NCI-H345 treated with DMSO at 0.1 percent for 48 hours (cell line): ENCODE results near the gene SAT2.
"Not testable (repeated sequence)": the region's sequence is repeated elsewhere in the genome, so short reads cannot be mapped to it uniquely, and the experiment has no call there.

Experiments
- DNase-seq: peaks from one replicate; lab custom pipeline; 2025; ENCODE audit not compliant: unreplicated experiment; lab: John Stamatoyannopoulos, UW

SAT2 gene

GRCh38 chr17:7627250-7628121, at the start of gene SAT2:
Gene SAT2 (minus strand): TSS chr17:7627821. CDS start chr17:7627635, 186 bp downstream.
- DNase-seq, result peak; percentile 24

DNA sequence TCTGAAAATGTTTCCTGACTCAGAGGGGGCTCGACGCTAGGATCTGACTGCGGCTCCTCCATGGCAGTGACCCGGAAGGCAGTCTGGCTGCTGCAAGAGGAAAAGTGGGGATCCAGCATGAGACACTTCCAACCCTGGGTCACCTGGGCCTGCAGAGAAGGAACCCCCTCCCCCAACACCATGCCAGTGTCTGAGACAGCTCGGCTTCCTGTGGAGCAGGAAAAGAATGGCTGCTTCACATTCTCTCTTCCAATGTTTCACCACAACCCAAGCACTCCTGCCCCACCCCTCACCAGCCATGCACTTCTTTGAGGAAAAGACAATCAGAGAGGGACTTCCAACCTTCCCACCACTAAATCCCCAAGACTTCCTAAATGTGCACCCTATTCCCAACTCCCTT, 48.9 kb upstream of the SAT2 start:
- DNase-seq, result no peak

GRCh38 chr17:7674934-7675333, 47.3 kb upstream of the SAT2 start:
- no peak for DNase-seq

GRCh38 chr17:7673239-7673638, 45.6 kb upstream of the SAT2 start:
- DNase-seq, result no peak

DNA sequence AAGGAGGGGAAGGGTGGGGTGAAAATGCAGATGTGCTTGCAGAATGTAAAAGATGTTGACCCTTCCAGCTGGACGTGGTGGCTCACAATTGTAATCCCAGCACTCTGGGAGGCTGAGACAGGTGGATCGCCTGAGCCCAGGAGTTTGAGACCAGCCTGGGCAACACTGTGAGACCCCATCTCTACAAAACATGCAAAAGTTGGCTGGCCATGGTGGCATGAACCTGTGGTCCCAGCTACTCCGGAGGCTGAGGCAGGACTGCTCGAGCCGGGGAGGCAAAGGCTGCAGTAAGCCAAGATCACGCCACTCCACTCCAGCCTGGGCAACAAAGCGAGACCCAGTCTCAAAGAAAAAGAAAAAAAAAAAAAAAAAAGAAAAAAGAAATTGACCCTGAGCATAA, 40.9 kb upstream of the SAT2 start:
- no peak for DNase-seq

GRCh38 chr17:7667656-7668406, 40.2 kb upstream of the SAT2 start:
- no peak for DNase-seq

GRCh38 chr17:7656958-7657609, 29.5 kb upstream of the SAT2 start:
- DNase-seq, result no peak

DNA sequence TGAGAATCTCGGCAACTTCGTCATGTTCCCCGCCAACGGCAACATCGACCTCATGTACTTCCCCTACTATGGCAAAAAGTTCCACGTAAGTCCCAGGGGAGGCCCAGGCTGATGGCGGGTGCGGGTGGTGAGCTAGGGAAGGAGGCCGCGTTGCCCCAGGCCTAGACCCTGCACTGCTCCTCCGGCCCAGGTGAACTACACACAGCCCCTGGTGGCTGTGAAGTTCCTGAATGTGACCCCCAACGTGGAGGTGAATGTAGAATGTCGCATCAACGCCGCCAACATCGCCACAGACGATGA, 27.9 kb upstream of the SAT2 start:
- no peak for DNase-seq

GRCh38 chr17:7654832-7655540, 27.4 kb upstream of the SAT2 start:
- no peak for DNase-seq

DNA sequence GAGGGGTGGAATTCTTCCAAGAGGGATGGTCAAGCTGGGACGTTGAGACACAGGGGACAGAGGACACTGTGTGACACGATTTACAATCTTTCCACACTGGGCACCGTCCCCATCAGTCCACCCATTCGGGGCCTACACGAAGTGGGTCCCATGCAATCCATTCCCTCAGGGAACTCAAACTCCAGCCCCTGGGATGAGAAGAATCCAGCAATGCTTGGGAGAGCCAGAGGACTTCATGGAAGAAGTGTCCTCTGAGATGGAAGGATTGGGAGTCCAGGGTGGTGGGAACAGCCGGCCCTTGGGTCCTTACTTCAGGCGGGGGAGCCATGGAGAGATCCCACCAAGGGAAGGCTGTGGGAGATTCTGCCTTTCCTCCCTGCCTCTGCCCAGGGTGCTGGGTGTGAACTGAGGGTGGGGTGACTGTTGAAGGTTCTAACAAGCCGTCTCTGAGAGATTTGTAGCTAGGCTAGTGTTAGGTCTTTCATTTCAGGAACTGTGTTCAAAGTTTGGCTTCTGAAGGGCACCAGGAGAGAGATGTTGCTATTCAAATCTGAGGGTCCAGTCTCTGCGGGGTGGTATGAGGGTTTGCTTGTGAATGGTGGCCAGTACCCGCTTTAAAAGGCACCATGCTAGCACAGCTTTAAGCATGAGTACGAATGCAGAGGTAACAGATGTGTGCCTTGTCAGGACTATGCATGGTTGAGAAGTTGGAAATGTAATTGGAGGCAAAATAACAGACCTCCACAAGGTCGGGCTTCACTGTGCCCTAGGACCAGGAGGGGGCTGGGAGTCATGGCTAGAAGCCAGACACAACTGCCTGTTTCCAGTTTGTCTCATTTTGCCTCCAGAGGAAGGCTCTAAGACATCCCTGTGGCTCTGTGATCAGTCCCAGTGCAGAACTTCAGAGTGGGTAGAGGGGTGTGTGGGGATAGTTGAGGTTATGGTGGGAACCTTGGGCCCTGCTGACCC, 25.1 kb upstream of the SAT2 start:
- DNase-seq, result no peak

DNA sequence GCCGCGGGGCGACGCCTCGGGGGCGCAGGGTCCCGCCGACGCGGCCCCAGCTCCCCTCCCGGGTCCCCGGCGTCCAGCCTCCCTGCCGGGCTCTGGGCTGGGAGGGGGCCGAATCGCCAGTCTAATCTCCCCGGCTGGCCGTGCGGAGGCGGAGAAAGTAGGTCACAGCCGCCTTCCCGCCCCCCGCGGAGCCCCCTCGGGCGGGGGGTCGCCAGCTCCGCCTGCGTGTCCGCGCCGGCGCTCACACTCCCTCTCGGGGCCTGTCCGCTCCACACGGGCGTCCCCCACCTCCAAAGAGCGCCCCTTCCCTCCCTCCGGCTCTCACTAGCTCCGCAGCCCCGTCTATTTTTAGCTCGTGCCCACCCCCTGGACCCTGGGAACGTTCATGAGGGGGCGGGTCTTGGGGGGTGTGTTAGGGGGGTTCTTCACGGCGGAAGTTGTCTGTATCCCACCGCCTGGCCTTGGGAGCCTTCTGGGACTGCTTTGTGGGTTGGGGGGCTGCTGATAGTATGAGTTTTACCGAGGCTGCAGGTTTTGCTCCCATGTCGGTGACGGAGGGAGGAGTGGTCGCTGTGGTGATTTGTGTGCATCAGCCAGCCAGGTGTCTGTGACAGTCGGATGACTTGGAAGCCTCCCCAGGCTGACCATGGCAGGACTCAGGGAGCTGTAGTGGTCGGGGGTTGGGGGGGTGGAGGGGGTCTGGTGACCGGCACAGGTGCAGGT, 24.2 kb upstream of the SAT2 start:
- no peak for DNase-seq

GRCh38 chr17:7651097-7651664, 23.6 kb upstream of the SAT2 start:
- DNase-seq, result no peak

DNA sequence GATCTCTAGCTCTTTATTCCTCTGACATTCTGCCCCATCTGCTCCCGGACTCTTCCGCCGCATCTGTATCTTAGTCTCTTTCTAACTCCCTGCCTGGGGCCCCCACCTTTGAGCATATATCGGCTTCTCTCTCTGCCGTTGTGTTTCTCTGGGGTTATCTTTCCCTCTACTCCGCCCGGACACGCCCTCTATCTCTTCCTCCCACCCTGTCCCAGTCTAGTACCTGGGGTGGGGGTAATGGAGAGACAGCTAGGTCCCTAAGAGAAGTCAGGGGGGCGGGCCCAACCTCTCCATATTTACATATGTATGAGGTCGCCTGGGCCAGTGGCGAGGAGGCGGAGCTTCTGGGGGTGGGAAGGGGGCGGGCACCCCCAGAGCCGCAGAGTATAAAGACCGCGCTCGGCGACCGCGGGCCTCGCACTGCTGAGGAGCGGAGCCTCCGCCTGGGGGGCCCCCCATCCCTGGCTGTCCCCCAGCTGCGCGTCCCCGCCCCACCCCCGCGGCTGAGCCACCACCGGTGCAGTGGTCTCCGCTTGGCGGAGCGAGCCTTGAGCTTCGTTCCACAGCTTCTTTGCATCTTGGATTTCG, 23.0 kb upstream of the SAT2 start, which contains the start of gene ATP1B2:
TSS of gene ATP1B2 (plus strand) at position 418 of the 588 bp plus-strand sequence. CDS start 593 bp downstream, outside the sequence.
- peak; percentile 32 for DNase-seq

DNA sequence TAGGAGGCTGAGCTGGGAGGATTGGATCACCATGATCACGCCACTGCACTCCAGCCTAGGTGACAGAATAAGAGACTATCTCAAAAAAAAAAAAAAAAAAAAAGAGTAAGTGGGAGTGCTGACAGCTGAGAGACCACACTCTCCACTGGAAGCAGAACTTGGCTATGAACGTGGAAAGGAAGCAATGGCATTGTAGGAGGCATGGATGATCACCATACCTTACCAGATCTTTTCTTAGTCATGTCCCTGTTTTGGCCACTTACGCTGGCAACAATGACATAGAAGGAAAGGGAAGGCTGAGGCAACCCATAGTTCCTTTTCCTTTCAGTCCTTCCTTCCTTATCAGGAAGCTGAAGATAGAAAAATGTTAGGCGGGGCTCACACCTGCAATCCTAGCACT, 19.4 kb upstream of the SAT2 start:
- no peak for DNase-seq

DNA sequence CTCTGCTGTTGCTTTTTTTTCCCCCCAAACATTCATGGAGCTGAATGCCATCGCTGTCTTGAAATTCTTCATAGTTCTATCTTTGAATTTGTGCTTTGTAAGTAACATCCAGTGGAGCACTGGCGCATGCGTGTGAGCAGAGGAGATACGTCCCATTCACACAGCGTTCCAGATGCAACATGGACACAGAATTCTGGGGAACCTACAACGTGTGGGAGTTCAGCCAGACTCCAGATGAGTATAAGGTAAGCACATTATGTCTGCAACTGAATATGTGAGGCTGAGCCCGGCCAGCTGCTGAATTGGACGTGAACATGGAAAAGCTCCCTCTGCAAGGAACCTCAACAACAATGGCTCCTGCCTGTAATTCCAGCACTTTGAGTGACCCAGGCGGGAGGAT, 18.8 kb upstream of the SAT2 start:
- no peak for DNase-seq

- DNase-seq, result no peak
These were observed 17.2 kb upstream of the SAT2 start for GRCh38 chr17:7644775-7645174.

DNA sequence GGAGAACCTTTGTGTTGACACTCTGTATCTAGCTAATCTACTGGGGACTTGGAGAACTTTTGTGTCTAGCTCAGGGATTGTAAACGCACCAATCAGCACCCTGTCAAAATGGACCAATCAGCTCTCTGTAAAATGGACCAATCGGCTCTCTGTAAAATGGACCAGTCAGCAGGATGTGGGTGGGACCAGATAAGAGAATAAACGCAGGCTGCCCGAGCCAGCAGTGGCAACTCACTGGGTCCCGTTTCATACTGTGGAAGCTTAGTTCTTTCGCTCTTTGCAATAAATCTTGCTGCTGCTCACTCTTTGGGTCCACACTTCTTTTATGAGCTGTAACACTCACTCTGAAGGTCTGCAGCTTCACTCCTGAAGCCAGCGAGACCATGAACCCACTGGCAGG, 14.0 kb upstream of the SAT2 start:
- DNase-seq, result not testable (repeated sequence)

DNA sequence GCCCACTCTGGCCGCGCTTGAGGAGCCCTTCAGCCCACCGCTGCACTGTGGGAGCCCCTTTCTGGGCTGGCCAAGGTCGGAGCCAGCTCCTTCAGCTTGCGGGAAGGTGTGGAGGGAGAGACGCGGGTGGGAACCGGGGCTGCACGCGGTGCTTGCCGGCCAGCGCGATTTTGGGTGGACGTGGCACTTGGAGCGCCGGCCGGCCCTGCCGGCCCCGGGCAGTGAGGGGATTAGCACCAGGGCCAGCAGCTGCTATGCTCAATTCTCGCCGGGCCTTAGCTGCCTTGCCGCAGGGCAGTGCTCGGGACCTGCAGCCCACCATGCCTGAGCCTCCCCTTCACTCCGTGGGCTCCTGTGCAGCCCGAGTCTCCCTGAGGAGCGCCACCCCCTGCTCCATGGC, 13.2 kb upstream of the SAT2 start:
- no peak for DNase-seq

DNA sequence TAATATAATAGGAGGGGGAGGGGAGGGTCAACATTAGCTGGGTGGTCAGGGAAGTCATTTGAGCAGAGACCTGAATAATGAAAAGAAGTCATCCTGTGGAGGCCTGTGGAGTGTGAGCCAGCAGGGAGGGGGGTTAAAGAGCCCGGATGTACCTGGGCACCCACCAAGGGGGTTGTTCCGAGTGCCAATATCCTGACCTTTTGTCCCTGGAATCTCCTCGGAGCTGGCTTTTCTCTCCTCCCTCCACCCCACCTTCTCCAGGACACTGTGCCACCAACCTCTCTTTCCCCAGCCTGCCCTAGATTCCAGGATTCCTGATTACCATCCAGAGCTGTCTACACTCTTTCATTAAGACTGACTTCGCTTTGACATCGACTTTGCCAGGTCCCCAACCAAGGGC, 8.5 kb upstream of the SAT2 start:
- no peak for DNase-seq
